HUDEP-2 (cell line): Measurements from ENCODE around the gene UBC.

ENCODE experiments used
- DNase-seq, 76 experiments: peaks; one replicate each; lab custom pipeline; 2025; ENCODE audit not compliant: unreplicated experiment in 76 of 76; lab: John Stamatoyannopoulos, UW

The UBC gene

GRCh38 chr12:124914392-124915238 lies at the start of gene UBC:
UBC (minus strand) TSS chr12:124914650; CDS start chr12:124913771, 879 bp downstream.
- no peak for DNase-seq

- DNase-seq: no peak
Observed at GRCh38 chr12:124963211-124963610, 48.8 kb upstream of the UBC start.

DNA sequence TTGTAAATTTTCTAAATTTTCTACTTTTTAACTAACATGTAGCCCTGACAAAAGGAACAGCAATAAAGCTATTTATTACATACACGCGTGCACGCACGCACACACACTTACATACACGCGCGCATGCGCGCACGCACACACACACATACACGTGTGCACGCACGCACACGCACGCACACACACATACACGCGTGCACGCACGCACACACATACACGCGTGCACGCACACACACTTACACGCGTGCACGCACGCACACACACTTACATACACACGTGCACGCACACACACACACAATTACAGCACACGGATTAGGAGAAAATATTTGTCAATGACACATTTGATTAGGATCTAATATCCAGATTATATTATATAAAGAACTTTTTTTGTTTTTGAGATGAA lies 46.6 kb upstream of the UBC start:
- DNase-seq: no peak

- DNase-seq: no peak
Observed at GRCh38 chr12:124956571-124956970, 42.1 kb upstream of the UBC start.

DNA sequence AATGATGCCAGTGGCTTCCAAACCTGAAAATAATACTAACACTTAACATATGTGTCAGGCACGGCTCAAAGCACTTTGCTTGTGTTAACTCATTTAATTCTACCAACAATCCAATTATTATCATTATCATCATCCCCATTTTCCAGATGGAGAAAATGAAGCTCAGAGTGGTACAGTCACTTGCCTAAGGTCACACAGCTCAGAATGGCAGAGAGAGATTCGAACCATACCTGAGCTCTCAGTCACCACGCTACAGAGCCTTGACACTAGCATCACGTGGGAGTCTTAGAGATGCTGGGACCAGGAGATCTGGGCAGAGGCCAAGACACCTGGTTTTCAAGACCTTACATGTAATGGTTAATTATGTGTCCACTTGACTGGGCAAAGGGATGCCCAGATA lies 40.3 kb upstream of the UBC start:
- no peak for DNase-seq

- DNase-seq: no peak
Observed at GRCh38 chr12:124953689-124954405, 39.4 kb upstream of the UBC start.

GRCh38 chr12:124952801-124953200 lies 38.4 kb upstream of the UBC start:
- DNase-seq: no peak

DNA sequence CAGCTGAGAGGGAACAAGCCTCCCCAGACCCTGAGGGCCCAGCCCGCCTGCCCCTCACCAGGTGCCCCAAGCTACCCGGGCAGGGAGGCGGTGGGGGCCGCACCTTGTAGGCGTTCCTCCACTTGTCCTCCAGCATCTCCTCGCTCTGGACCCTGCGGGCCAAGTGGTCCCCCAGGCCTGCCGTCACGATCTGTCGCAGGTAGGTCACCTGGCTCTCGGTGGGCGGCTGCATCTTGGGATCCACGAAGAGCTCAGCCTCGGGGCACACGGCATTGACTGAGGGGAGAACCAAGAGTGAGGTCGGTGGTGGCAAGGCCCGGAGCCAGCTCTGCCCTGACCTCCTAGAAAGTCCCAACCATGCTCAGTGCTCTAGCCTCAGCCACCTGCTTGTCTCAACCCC lies 37.8 kb upstream of the UBC start:
- DNase-seq: no peak

- DNase-seq: no peak
Observed at GRCh38 chr12:124949779-124950728, 35.6 kb upstream of the UBC start.

- DNase-seq: no peak
Observed at GRCh38 chr12:124949066-124949465, 34.6 kb upstream of the UBC start.

DNA sequence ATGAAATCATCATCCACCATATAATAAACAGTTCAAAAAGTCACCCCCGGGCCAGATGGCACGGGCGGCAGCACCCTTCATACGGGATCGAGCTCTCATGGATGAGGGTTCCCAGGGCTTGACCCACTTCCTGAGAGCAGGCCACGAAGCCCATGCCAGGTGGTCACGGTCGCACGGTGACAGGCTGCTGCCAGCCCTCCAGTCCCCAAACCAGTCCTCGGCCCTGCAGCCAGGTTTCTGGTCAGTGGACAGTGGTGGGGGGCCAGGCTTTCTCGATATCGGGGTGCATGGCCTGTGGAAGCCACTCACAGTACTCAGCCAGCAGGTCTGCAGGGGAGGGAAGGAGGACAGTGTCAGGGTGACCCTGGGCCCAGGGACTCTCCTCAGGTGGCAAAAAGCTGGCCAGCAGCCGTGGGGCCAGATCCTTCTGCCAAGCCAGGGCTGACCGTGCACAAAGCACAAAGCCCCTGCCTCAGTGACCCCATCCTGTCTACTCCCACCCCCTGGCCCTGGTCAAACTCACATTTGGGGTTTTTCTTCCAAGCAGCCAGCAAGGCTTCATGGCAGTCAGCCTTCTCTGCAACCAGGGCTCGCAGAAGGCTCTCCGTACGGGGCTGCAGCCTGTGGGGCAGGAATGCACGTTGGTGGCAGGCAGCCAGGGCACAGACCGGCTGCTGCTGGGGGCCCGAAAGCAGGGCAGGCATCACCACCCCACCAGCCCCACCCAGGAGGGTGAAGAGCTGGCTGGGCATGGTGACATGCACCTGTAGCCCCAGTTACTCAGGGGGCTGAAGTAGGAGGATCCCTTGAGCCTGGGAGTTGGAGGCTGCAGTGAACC lies 33.3 kb upstream of the UBC start:
- DNase-seq: no peak

- no peak for DNase-seq
Observed at GRCh38 chr12:124947013-124947412, 32.6 kb upstream of the UBC start.

DNA sequence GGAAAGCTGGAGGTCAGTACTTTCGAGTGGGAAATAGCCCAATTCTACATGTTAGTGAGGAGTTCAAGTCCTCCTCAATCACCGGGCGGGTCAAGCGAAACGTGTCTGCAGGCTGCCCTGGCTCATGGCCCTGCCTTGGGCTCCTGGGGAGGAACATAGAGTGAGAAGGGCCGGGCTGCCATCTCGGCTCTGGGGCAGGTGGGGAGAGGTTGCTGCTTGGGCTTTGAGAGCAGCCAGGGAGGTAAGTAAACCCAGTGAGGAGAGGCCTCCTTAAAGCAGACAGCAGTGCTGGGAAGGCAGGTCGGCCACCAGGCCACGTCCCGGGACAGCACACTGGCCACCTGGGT lies 32.0 kb upstream of the UBC start:
- no peak for DNase-seq

DNA sequence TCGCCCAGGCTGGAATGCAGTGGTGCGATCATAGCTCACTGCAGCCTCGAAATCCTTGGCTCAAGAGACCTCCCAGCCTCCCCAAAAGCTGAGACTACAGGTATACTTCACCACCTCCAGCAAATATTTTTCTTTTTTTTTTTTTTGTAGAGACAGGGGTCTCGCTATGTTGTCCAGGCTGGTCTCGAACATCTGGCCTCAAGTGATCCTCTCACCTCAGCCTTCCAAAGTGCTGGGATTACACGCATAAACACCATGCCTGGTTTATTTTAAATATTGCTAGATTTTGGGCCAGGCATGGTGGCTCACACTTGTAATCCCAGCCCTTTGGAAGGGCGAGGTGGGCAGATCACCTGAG lies 26.7 kb upstream of the UBC start:
- no peak for DNase-seq

GRCh38 chr12:124940393-124941169 lies 26.1 kb upstream of the UBC start:
- DNase-seq: no peak

DNA sequence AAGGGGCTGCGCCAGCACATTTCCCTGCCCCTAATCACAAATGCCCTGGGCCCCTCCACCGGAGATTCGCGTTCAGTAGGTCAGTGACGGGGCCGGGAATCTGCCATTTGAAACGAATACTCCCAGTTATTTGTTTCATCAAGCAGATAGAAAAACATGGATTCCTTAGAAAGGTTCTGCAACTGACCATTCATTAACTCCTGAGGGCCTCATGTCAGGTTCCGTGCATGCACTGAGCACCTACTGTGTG lies 25.6 kb upstream of the UBC start:
- no peak for DNase-seq

DNA sequence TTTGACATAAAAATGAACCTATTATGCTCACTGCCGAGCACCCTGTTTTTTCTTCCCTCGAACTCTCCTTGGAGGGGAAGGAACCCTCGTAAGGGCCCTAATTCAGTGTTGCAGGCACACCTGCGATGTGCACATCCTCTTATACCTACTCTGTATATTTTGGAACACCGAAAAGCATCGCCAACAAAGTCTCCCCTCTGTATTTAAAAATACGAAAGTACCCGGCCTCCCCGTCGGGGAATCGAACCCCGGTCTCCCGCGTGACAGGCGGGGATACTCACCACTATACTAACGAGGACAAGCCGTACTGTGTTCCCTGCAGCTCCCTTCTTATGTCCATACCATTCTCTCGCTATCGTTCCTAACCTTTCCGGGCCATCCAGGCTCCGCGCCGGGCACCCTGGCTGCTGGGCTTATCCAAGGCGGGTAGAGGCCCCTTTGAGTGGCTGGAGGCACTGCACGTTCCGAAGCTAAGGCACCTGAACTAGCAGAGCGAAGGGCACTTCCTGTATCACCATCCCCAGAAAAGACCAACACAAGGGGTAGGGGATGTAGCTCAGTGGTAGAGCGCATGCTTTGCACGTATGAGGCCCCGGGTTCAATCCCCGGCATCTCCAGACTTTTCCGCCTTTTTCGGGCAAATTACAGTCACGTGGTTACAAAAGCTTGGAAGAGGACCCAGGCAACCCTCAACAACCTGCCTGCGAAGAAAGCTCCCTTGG lies 25.1 kb upstream of the UBC start:
- DNase-seq: no peak

DNA sequence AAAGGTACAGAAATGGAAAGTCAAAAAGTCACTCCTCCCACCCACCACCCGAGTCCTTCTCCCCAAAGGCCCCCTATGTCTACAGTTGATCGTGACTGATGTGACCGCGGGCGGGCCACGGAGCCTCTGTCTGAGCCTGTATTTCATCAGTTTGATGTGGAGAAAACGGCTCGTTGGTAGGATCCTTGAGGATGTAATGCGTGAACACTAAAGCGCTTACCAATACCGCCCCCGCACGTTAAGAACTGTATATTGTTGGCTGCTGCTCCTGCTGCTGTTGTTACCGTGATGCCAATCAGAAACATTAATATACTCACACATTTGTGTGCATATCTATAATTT lies 24.6 kb upstream of the UBC start:
- DNase-seq: no peak

- no peak for DNase-seq
Observed at GRCh38 chr12:124938587-124938986, 24.1 kb upstream of the UBC start.
